HL-60/S4 treated with retinoic acid at 250 ng/mL for 4 days and 3 days (cell line): Measurements from ENCODE around the gene C22orf39.

Experiments
- in situ Hi-C: fragments of 300-500 bp; cut with MboI; formaldehyde crosslinking; loops from 2 replicates; pipeline ENCODE4 v1.7.0; 2022; ENCODE audit warnings: low sequenced_read_pairs

Gene C22orf39

DNA sequence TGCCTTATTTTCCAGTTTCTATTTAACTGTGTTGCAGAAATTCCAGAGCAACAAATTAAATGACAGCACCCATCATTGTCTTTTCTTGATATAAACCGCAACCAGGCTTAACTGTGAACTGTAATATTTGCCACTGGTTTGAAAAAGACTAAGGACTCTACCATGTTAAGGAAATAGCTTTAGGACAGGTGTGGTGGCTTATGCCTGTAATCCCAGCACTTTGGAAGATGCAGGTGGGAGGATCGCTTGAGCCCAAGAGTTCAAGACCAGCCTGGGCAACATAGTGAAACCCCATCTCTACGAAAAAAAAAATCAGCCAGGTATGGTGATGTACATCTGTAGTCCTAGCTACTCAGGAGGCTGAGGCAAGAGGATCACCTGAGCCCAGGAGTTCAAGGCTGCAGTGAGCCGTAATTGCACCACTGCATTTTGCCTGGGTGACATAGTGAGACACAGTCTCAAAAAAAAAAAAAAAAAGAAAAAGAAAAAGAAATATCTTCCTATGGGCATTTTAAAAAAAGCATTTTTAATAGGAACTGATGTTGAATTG, 44.8 kb downstream of the C22orf39 start:
- in situ Hi-C loops: no loop called here

DNA sequence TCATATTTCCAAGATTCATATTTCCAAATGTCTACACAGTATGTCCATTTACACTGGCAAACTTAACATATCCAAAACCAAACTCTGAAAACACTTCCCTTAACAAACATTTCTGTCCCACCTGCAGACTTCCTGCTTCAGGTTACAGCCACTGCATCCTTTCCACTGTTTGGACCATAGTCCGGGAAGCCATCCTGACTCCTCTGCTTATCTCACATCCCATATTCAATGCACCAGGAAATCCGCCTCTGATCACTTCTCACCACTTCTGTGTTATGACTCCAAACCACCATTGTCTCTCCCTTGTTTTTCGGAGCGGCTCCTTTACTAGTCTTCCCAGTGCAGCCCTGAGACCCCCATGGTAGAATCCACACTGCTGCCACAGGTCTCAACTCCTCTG, 46.0 kb downstream of the C22orf39 start:
- in situ Hi-C loops: no loop called here

DNA sequence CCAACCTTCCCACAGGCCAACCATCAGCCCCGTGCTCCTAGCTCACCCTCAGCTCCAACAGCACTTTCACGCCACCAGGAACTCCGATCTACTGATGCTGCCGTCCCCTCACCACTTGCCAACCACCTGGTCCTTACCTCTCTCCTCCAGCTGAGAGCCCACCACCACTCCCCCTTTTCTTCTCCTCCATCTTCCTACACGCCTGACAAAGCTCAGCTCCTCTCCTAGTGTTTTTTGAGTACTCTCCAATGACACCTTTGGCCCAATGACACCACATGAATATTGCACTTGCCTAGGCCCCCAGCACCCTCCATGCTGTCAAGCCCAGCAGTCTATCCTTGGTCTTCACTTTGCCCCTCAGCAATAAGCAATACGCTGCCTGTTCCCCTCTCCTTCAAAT, 46.6 kb downstream of the C22orf39 start:
- in situ Hi-C loops: no loop called here

DNA sequence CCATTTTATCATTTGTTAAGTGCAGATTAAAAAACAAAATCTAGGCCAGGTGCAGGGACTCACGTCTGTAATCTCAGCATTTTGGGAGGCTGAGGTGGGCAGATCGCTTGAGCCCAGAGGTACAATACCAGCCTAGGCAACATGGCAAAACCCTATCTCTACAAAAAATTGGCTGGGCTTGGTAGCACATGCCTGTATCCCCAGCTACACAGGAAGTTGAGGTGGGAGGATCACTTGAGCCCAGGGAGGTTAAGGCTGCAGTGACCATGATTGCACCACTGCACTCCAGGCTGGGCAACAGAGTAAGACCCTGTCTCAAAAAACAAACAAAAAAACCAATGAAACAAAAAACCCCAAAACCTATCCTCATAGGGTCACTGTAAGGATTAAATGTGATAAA, 48.9 kb downstream of the C22orf39 start:
- in situ Hi-C loops: no loop called here

DNA sequence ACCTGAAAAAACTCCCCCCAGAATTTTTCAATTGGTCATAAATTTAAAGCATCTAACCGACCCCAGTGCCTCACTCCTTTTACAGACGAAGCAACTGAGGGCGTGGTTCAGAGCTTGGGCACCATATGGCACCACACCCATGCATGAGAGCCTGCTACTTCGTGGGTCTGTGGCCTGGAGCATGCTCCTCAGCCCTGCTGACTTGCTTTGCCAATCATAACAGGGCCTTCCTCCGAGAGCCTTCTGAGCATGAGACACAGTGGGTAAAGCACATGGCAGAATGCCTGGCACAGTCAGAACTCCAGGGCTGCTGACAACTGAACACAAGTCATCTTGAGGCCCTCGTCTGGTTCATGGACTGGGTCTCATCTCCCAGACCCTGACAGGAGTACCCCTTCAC, 49.3 kb downstream of the C22orf39 start:
- in situ Hi-C loops: no loop called here

- in situ Hi-C loops: no loop called here
These were observed 49.8 kb downstream of the C22orf39 start for GRCh38 chr22:19397734-19398104.

- in situ Hi-C loops: no loop called here
These were observed 50.4 kb downstream of the C22orf39 start for GRCh38 chr22:19396934-19397733.

GRCh38 chr22:19396561-19396933, 51.0 kb downstream of the C22orf39 start:
- in situ Hi-C loops: no loop called here

DNA sequence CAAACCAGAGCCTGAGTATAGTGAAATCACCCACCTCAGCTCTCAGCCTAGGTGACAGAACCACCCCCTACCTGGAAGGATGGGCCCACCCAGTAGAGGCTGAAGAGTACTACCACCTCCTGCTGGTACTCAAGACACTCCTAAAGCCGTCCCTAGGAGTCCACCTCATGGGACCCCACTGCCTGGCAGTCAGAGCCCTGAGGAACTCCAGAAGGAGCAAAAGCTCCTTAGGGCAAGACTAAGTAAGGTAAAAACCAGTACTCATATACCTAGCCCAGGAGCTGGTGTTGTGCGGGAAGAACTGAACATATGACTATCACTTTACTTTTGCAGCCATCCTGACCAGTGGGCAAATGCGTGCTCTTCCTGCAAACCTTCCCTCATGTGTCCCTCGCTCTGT, 52.2 kb downstream of the C22orf39 start:
- in situ Hi-C loops: no loop called here

GRCh38 chr22:19394274-19395050, 53.0 kb downstream of the C22orf39 start:
- in situ Hi-C loops: no loop called here

- in situ Hi-C loops: no loop called here
These were observed 53.8 kb downstream of the C22orf39 start for GRCh38 chr22:19393704-19394103.
